Activated naive CD8-positive, alpha-beta T cell treated with anti-CD3 and anti-CD28 coated beads, Interleukin-2, amount 50 U/mL, for 24 hours (primary cell): Measurements from ENCODE around the gene GEN1.

Experiments used
- ATAC-seq: fragments of 150-1000 bp; cut with Tn5 transposase; one replicate; pipeline ENCODE4 v1.10.0; 2021
- DNase-seq: peaks from one replicate; pipeline ENCODE4 v3.0.0; 2021
- H3K27ac Mint-ChIP-seq: one replicate; pipeline ENCODE4 v1.8.0; 2021; ENCODE audit warnings: mild to moderate bottlenecking, mixed read lengths
- H3K27me3 Mint-ChIP-seq: one replicate; pipeline ENCODE4 v1.8.0; 2021; ENCODE audit warnings: mixed read lengths
- H3K36me3 Mint-ChIP-seq: one replicate; pipeline ENCODE4 v1.8.0; 2021; ENCODE audit warnings: low read depth, mixed read lengths
- H3K4me1 Mint-ChIP-seq: one replicate; pipeline ENCODE4 v1.8.0; 2021; ENCODE audit warnings: mixed read lengths
- H3K4me3 Mint-ChIP-seq: one replicate; pipeline ENCODE4 v1.8.0; 2021; ENCODE audit warnings: mild to moderate bottlenecking, moderate library complexity, mixed read lengths
- H3K9me3 Mint-ChIP-seq: one replicate; pipeline ENCODE4 v1.8.0; 2021; ENCODE audit warnings: mixed read lengths

GEN1 gene

DNA sequence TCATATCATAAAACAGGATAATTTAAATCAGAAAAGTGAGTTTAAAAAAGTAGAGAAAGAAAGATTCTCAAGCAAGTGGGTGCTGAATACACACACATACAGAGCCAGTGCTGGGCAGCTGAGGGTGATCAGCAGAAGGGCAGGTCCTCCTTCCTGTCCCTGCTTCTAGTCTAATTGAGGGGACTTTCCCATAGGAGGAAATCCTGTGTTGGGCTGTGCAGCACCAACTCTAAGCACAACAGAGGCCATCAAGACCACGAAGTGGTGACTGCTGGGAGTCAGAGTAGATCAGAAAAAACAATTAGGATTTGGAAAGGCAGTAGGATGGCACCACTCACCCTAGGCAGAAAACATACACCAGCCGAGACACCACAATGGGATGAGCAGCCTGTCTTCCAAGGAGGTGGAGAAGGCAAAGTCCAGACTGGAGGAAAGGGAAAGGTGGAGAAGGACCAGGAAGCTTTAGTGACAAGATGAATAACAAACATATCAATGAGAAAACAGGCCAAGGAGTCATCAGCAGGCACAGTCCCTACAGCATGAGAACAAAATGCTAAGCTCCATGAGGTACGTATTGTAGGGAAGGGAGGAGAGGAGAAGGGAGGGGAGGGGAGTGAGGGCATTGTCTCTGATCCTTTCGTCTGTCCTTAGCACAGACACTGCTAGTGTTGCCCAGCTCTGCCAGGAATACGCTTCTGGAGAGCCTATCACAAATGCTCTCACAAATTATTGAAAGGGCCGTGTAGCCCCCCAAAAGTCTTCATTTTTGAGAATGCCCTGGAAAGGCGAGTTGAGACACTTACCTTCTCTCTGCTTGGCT is 45.6 kb downstream of the GEN1 start:
- H3K4me3 Mint-ChIP-seq: no peak overlapping the region
- peaks cover 18% of the 10 kb centered on the region for H3K27me3 Mint-ChIP-seq
- DNase-seq (no peak), ATAC-seq (no peak)
- H3K9me3 Mint-ChIP-seq: no peaks in the 10 kb centered on the region
- no peak overlapping the region for H3K27ac Mint-ChIP-seq
- peaks cover 7% of the 10 kb centered on the region for H3K4me1 Mint-ChIP-seq
- no peaks in the 10 kb centered on the region for H3K36me3 Mint-ChIP-seq

DNA sequence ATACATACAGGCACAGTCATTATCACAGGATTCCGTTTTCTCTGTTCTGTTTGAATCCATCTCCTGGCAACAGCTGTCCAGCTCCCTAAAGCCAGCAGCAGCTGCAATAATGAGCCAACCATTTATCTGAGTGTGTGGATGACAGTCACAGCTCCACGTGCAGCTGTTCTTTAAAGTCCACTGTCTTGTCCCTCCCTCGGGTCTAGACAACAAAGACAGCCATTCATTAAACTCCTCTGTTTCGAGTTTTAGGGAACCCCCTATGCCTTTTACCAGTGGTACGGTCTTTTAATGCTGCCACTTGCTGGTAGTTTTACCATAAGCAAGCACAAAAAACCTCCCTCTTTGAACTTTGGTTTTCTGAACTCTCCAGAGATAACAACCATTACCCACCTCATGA is 46.3 kb downstream of the GEN1 start:
- H3K9me3 Mint-ChIP-seq: no peaks in the 10 kb centered on the region
- H3K27me3 Mint-ChIP-seq: peaks cover 14% of the 10 kb centered on the region
- H3K36me3 Mint-ChIP-seq: no peaks in the 10 kb centered on the region
- H3K27ac Mint-ChIP-seq: no peak overlapping the region
- no peak for ATAC-seq
- no peak overlapping the region for H3K4me3 Mint-ChIP-seq
- no peak for DNase-seq
- peaks cover 7% of the 10 kb centered on the region for H3K4me1 Mint-ChIP-seq

DNA sequence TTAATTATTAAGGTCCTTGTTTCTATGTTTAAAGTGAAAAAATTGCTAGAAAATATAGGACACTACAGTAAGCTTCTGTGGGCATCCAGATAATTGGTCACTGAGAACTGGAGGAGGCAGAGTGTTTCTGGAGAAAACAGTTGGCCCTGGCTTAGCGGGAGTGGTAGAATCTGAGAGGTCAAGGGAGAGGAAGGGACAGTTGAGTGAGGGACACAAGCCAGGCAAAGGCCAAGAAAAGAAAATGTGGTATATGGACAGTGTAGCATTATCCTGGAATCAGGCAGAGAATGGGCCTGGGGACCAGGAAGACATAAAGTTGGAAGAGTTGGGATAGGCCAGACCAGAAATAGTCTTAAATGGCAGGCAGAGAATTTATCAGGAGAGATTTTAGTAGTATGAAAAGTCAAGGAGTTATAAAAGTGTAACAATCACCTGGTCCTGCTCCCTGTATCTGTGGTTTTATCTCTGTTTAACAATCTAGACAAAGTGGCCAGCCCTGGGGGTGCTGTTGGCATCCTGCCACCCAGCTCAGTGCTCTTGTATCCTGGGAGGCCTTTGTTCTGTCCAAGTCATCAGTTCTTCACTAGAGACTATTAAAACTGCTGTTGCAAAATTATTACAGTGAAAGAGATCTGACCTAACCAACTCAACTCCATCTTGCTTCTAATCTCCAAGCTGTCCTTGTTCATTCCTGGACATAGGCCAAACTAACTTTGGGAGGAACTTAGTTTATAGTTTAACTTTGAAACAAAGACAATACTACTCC is 46.9 kb downstream of the GEN1 start:
- DNase-seq: no peak
- peaks cover 9% of the 10 kb centered on the region for H3K4me1 Mint-ChIP-seq
- H3K4me3 Mint-ChIP-seq: no peak overlapping the region
- ATAC-seq: no peak
- peaks cover 14% of the 10 kb centered on the region for H3K27me3 Mint-ChIP-seq
- no peaks in the 10 kb centered on the region for H3K36me3 Mint-ChIP-seq
- no peaks in the 10 kb centered on the region for H3K9me3 Mint-ChIP-seq
- no peak overlapping the region for H3K27ac Mint-ChIP-seq

DNA sequence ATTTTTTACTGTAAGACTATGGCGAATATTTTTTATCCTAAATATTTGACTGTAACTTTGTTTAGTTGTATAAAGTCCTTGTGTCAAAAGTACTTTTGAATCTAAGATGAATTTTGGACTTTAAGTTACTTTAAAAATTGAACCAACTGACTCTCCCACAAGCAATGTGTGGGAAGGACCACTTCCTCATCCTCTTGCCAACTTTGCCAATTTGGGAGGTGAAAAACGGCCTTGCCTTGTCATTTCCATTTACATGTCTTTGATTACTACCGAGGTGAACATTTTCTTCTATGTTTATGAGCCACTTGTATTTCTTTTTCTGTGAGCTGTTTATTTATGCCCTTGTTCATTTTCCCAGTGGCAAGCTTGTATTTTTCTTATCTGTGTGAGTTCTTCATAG is 49.6 kb downstream of the GEN1 start:
- Mint-ChIP-seq H3K9me3 (no peaks in the 10 kb centered on the region), H3K27me3 (peaks cover 10% of the 10 kb centered on the region), H3K36me3 (no peaks in the 10 kb centered on the region), H3K4me1 (peaks cover 10% of the 10 kb centered on the region), H3K4me3 (no peak overlapping the region), H3K27ac (no peak overlapping the region)
- DNase-seq (no peak), ATAC-seq (no peak)

DNA sequence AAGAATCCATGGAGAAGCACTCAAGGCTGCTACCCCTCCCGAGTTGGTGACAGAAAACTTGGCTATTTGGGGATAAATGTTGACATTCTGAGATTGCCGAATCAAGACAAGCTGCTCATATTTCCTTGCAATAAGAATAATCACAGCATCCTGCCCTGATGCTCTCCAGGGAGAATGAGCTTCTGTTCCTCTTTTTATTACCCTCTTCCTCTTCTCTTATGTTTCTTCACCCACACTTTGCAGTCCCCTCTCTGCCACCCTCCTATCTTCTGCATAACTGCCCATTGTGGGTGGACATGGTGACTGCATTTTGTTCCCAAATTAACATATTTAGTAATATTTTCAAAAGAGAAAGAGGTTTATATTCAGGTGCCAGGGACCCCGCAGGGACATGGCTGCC is 50.4 kb downstream of the GEN1 start:
- Mint-ChIP-seq H3K4me3 (no peak overlapping the region), H3K27ac (no peak overlapping the region), H3K9me3 (no peaks in the 10 kb centered on the region), H3K27me3 (peaks cover 10% of the 10 kb centered on the region), H3K4me1 (peaks cover 9% of the 10 kb centered on the region), H3K36me3 (no peaks in the 10 kb centered on the region)
- DNase-seq (no peak), ATAC-seq (peak; percentile 28)

DNA sequence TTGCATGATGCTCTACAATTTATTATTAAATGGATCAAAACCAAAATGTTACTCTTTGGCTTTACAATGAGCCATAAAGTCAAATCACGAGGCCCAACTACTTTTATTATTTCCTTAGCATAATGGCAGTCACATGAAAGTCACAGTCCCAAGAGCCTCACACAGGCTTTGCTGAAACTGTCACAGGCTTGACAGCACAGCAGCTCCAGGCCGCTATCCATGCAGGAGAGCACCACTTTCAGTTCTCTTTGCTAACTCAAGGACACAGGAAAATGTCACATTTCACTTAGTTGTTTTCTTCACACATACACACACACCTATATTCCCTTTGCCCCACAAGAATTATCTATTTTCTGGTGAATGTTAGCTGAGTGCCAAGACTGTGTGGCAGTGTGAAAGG is 51.2 kb downstream of the GEN1 start:
- Mint-ChIP-seq H3K27me3 (peaks cover 10% of the 10 kb centered on the region), H3K4me1 (peaks cover 6% of the 10 kb centered on the region), H3K9me3 (no peaks in the 10 kb centered on the region), H3K36me3 (no peaks in the 10 kb centered on the region), H3K4me3 (no peak overlapping the region), H3K27ac (no peak overlapping the region)
- ATAC-seq (no peak), DNase-seq (no peak)

DNA sequence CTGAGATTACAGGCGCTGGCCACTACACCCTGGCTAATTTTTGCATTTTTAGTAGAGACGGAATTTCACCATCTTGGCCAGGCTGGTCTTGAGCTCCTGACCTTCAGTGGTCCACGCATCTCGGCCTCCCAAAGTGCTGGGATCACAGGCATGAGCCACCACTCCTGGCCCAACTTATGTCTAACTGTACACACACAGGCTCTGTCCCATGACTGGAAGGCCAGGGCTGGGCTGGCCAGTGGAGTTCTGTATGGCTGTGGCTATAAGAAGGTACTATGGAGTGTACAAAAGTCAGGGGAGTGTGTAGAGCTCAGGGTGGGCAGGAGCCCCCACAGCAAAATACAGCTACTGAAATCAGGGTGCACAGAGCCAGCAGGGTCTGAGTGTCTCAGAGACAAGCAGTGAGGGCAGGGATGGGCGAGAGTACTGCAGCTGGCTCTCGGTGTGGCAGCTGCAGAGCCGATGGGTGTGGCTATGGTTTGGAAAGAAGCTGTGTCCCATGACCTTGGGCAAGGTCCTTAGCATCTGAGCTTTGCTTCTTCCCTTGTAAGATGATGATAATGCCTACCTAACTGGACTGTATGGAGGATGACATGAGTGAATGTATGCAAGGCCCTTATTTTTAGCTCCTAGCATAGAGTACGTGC is 51.9 kb downstream of the GEN1 start:
- Mint-ChIP-seq H3K4me1 (peaks cover 6% of the 10 kb centered on the region), H3K4me3 (no peak overlapping the region), H3K27ac (no peak overlapping the region), H3K27me3 (peaks cover 10% of the 10 kb centered on the region), H3K36me3 (no peaks in the 10 kb centered on the region), H3K9me3 (no peaks in the 10 kb centered on the region)
- DNase-seq (no peak), ATAC-seq (no peak)

DNA sequence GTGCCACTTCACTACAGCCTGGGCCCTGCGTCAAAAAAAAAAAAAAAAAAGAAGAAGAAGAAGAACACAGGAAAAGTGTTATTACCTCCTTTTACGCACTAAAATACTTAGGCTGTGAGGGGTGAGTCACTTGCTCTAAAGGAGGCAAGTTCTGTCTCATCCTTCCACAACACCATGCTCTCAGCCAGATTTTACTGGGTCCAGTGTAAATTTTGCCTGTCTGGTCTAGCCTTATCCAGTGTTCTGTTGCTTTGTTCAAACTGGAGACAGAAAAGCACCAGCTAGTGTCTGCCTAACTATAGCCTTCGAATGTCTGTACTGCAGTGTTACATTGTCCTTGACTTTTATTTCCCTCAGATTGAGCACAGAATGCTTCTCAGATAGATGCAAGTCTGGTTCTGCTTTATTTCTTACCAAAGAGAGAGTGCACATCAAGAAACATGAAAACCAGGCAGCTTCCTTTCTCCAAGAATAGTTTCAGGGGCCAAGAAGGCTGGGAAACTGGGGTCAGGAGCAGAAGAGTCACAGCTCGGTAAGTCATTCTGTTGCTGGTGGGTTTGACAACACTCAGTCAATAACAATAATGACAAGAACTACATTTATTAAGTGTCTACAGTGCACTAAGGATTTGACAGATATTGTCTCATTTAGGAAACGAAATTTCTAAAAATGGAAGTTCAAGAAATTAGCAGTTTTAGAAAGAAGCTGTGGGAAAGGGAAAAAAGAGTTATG is 59.2 kb downstream of the GEN1 start:
- Mint-ChIP-seq H3K9me3 (no peaks in the 10 kb centered on the region), H3K36me3 (no peaks in the 10 kb centered on the region), H3K4me1 (peaks cover 13% of the 10 kb centered on the region), H3K27me3 (no peaks in the 10 kb centered on the region), H3K27ac (peak overlapping the region; percentile 67), H3K4me3 (no peak overlapping the region)
- ATAC-seq (no peak), DNase-seq (no peak)

DNA sequence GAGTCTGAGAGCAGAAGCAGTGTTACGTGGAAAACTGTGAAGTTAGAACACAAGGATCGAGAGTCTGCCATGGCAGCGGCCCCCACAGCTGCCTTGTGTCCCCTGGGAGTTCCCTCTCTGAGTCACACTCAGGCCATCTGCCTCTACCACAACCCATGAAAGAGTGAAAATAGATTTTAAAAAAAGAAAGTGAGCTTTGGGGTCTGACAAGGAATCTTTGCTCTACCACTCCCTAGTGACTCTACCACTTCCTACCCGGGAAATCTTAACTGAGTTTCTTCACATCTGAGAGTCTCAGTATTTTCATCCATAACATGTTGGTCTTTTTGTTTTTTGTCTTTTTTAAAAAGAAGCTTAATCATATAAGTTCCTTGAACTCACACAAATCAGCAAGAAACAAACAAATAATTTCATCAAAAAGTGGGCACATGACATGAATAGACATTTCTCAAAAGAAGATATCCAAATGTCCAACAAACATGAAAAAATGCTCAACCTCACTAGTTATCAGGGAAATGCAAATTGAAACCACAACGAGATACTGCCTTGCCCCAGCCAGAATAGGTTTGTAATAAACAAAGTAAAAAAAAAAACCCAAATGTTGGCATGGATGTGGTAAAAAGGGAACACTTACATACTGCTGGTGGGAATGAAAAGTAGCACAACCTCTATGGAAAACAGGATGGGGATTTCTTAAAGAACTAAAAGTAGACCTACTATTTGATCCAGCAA is 60.0 kb downstream of the GEN1 start:
- Mint-ChIP-seq H3K4me3 (no peak overlapping the region), H3K36me3 (no peaks in the 10 kb centered on the region), H3K4me1 (peaks cover 13% of the 10 kb centered on the region), H3K9me3 (no peaks in the 10 kb centered on the region), H3K27me3 (no peaks in the 10 kb centered on the region), H3K27ac (peak overlapping the region; percentile 1)
- ATAC-seq (peak; percentile 41), DNase-seq (no peak)

DNA sequence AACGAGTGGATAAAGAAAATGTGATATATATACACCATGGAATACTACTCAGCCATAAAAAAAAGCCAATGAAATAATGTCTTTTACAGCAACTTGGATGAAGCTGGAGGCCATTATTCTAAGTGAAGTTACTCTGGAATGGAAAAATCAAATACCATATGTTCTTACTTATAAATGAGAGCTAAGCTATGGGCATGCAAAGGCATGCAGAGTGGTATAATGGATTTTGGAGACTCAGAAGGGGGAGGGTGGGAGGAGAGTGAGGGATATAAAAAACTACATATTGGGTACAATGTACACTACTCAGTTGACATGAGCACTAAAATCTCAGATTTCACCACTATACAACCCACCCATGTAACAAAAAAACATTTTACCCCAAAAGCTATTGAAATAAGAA is 60.7 kb downstream of the GEN1 start:
- ATAC-seq (no peak), DNase-seq (no peak)
- H3K9me3 Mint-ChIP-seq: no peaks in the 10 kb centered on the region
- H3K27me3 Mint-ChIP-seq: no peaks in the 10 kb centered on the region
- H3K4me1 Mint-ChIP-seq: peaks cover 13% of the 10 kb centered on the region
- H3K36me3 Mint-ChIP-seq: no peaks in the 10 kb centered on the region
- no peak overlapping the region for H3K27ac Mint-ChIP-seq
- no peak overlapping the region for H3K4me3 Mint-ChIP-seq

DNA sequence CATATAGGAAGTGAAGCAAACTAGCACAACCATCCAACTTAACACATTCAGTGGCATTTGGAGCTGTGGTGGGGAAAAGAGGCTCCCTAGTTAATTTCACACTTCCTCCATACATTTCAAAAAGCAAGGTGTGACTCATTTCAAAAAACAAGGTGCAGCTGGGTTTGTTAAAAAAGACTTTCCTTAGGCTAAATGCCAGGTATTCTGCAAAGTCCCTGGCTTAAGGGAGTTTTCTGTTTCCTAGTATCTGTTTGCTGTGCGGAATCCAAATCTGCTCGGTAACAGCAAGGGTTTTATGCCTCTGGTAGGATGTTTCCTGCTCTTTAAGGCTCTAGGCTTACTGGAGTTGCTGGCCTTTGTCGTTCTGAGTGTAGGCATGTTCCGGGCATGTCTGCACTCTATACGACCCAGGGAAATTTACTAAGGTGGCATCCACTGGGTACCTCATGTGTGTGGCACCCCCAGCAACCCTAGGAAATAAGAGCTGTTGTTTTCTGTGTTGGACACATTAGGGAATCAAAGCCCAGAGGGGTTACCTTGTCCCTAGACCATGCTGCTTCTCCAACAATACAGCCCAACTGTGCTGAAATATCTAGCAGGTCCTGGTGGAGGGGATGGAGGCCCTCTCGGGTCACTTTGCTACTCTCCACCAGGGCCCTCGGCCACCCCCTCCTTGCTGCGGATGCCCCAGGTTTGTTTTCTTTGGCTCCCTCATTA is 61.7 kb downstream of the GEN1 start:
- Mint-ChIP-seq H3K27me3 (peaks cover 2% of the 10 kb centered on the region), H3K36me3 (no peaks in the 10 kb centered on the region), H3K4me3 (no peak overlapping the region), H3K4me1 (peaks cover 13% of the 10 kb centered on the region), H3K9me3 (no peaks in the 10 kb centered on the region), H3K27ac (no peak overlapping the region)
- DNase-seq (no peak), ATAC-seq (no peak)

DNA sequence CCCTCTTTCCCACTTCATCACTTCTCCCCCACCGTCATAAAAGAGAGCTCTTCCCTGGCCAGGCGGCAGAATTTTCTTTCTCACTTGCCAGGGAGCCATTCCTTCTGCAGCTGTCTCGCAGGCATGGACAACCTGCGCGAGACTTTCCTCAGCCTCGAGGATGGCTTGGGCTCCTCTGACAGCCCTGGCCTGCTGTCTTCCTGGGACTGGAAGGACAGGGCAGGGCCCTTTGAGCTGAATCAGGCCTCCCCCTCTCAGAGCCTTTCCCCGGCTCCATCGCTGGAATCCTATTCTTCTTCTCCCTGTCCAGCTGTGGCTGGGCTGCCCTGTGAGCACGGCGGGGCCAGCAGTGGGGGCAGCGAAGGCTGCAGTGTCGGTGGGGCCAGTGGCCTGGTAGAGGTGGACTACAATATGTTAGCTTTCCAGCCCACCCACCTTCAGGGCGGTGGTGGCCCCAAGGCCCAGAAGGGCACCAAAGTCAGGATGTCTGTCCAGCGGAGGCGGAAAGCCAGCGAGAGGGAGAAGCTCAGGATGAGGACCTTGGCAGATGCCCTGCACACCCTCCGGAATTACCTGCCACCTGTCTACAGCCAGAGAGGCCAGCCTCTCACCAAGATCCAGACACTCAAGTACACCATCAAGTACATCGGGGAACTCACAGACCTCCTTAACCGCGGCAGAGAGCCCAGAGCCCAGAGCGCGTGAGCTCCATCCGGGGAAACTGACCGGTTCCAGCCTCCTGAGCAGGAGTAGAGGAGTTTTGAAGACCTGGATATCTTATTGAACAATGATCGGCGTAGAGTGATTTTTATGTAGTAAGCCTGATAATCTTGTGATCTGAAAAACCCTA is 62.7 kb downstream of the GEN1 start, which contains the start of gene MSGN1:
Gene MSGN1, plus strand, starts transcription at position 65 of the 850 bp plus-strand sequence. Its CDS starts 59 bp downstream, at position 124.
- H3K27me3 Mint-ChIP-seq: peaks cover 2% of the 10 kb centered on the region
- no peak within 1 kb of the TSS for H3K4me3 Mint-ChIP-seq
- H3K9me3 Mint-ChIP-seq: no peaks in the 10 kb centered on the region
- ATAC-seq: no peak
- peaks cover 13% of the 10 kb centered on the region for H3K4me1 Mint-ChIP-seq
- no peak within 1 kb of the TSS for H3K27ac Mint-ChIP-seq
- DNase-seq: no peak
- no peaks in the 10 kb centered on the region for H3K36me3 Mint-ChIP-seq
